Gastrocnemius medialis (tissue), 4 donors: Measurements from ENCODE around the gene PTPN11. TPM values are rescaled to one million over a fixed set of nuclear protein-coding genes. Genes with fewer than 3 reads are reported as not detected.

ENCODE experiments used
- ATAC-seq, 2 donors: fragments of 150-250 bp; one replicate each; pipeline ENCODE4 v1.9.1; 2016
- DNase-seq, 2 donors: peaks; one replicate each; pipeline ENCODE4 v3.0.0-alpha.2; 2019
- H3K27ac ChIP-seq, 4 donors: fragments of 200-600 bp; sonication (generic); 1 replicate in 1 of 4; 2 replicates in 3 of 4; pipeline ENCODE4 v1.5.1; 2016 to 2018; ENCODE audit warnings: mild to moderate bottlenecking in 2 of 4, moderate library complexity in 1 of 4
- H3K27me3 ChIP-seq, 3 donors: fragments of 200-600 bp; sonication (generic) in 2 of 3; 1 replicate in 1 of 3; 2 replicates in 2 of 3; pipeline versions ENCODE4 v1.5.1 to v1.6.0; 2016 to 2019; ENCODE audit warnings: mild to moderate bottlenecking in 1 of 3, moderate library complexity in 1 of 3
- H3K36me3 ChIP-seq, 2 donors: fragments of 200-600 bp; sonication (generic) in 1 of 2; one replicate each; pipeline ENCODE4 v1.5.1; 2017 to 2018
- H3K4me1 ChIP-seq, 2 donors: fragments of 200-600 bp; sonication (generic) in 1 of 2; one replicate each; pipeline ENCODE4 v1.5.1; 2016 to 2017; ENCODE audit warnings: mild to moderate bottlenecking in 2 of 2
- H3K4me3 ChIP-seq, 4 donors: fragments of 200-600 bp; sonication (generic) in 3 of 4; 1 replicate in 1 of 4; 2 replicates in 3 of 4; pipeline ENCODE4 v1.5.1; 2016 to 2019; ENCODE audit warnings: mild to moderate bottlenecking in 2 of 4
- H3K9me3 ChIP-seq, 3 donors: fragments of 200-600 bp; sonication (generic) in 2 of 3; 1 replicate in 1 of 3; 2 replicates in 2 of 3; pipeline ENCODE4 v1.5.1; 2016 to 2019
- POLR2A ChIP-seq, 2 donors: fragments of 450-650 bp; IDR thresholded peaks; one replicate each; pipeline ENCODE4 v1.6.1; 2017; ENCODE audit warnings: antibody characterized with exemption in 2 of 2, mild to moderate bottlenecking in 2 of 2, moderate library complexity in 2 of 2
- in situ Hi-C, 4 donors: fragments of 200-750 bp; cut with MboI; loops; one replicate each; pipeline versions ENCODE4 v1.15.0 to v1.8.0; 2017; ENCODE audit warnings: low sequenced_read_pairs in 4 of 4
- intact Hi-C: fragments of 100-400 bp; cut with DNase I; formaldehyde crosslinking; loops from one replicate; pipeline ENCODE4 v1.15.1; 2023; ENCODE audit warnings: low total_unique reads
- total RNA-seq, 4 donors: library from RNA; depleted of rRNA; stranded (reverse); fragments of >200 nt; gene quantifications; one replicate each; pipeline versions ENCODE4 v1.1.0 to v1.2.3, GENCODE V29; 2016
- TF ChIP-seq, protein P1 (sequence below), 5 experiments: fragments of 450-650 bp in 3 of 5; fragments of 200-600 bp in 2 of 5; sonication (generic) in 2 of 5; IDR thresholded peaks in 4 of 5; conservative IDR thresholded peaks in 1 of 5; 1 replicate in 4 of 5; 2 replicates in 1 of 5; pipeline ENCODE4 v1.5.1; 2016 to 2019; ENCODE audit warnings: antibody characterized with exemption in 5 of 5, mild to moderate bottlenecking in 3 of 5, moderate library complexity in 3 of 5

PTPN11 gene
- total RNA-seq, 4 donors from 2014 or later, result 112 to 235 (median 163) TPM

DNA sequence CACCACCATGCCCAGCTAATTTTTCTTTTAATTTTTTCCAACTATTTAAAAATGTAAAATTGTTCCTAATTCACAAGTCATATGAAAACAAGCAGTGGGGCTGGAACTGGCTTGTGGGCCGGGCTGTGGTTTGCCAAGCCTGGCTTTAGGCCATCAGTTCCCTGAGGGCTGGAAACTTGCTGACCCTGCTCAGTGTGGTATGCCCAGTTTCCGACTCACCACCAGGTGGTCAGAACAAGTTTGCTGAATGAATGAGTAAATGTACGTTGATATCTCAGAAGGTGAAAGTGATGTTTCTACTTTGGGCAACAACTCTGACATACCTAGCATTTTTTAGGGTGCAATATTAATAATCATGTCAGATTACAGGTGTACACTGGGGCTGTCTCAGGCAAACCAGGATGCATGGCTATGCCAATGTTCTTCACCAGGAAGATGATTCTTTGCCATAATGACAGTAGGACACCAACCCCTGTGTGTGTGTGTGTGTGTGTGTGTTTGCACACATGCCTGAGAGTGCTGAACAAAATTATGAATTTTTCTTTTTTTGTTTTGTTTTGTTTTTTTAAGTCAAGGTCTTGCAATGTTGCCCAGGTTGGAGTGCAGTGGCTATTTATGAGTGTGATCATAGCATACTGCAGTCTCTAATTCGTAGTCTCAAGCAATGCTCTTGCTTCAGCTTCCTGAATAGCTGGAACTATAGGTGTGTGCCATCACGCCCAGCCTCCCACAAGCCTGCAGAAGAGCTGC, 106.1 kb downstream of the PTPN11 start:
- Histone ChIP-seq H3K36me3 (no peaks in the 10 kb centered on the region), H3K27ac (no peak overlapping the region), H3K4me3 (no peak overlapping the region), H3K9me3 (no peaks in the 10 kb centered on the region), H3K27me3 (no peaks in the 10 kb centered on the region), H3K4me1 (no peaks in the 10 kb centered on the region)
- no peak for DNase-seq
- ATAC-seq, result no peak
- TF ChIP-seq, protein P1, sequence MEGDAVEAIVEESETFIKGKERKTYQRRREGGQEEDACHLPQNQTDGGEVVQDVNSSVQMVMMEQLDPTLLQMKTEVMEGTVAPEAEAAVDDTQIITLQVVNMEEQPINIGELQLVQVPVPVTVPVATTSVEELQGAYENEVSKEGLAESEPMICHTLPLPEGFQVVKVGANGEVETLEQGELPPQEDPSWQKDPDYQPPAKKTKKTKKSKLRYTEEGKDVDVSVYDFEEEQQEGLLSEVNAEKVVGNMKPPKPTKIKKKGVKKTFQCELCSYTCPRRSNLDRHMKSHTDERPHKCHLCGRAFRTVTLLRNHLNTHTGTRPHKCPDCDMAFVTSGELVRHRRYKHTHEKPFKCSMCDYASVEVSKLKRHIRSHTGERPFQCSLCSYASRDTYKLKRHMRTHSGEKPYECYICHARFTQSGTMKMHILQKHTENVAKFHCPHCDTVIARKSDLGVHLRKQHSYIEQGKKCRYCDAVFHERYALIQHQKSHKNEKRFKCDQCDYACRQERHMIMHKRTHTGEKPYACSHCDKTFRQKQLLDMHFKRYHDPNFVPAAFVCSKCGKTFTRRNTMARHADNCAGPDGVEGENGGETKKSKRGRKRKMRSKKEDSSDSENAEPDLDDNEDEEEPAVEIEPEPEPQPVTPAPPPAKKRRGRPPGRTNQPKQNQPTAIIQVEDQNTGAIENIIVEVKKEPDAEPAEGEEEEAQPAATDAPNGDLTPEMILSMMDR (IDR thresholded peaks at IDR 0.05 in 4 of 5, conservative IDR thresholded peaks at IDR 0.05 in 1 of 5), result no peak
- no peak for TF ChIP-seq POLR2A (IDR thresholded peaks at IDR 0.05)
- intact Hi-C loops (no loop called here), in situ Hi-C loops (no loop called here)

DNA sequence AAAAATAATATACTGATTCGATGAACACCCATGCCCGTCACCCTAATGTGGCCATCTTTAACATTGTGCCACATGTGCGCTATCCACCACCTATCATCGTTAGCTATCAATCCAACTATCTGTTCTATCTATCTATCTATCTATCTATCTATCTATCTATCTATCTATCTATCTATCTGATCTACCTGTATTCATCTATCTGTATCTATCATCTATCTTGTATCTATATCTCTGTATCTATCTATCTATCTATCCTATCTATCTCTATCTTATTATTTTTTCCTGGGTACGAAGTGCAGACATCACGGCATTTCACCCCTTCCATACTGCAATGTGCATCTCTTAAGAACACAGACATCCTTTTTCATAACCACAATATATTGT, 106.7 kb downstream of the PTPN11 start:
- Histone ChIP-seq H3K4me1 (no peaks in the 10 kb centered on the region), H3K4me3 (no peak overlapping the region), H3K27me3 (no peaks in the 10 kb centered on the region), H3K36me3 (no peaks in the 10 kb centered on the region), H3K27ac (no peak overlapping the region), H3K9me3 (no peaks in the 10 kb centered on the region)
- no peak for DNase-seq
- ATAC-seq, result no peak
- in situ Hi-C loops (no loop called here), intact Hi-C loops (no loop called here)
- no peak for TF ChIP-seq POLR2A (IDR thresholded peaks at IDR 0.05)
- TF ChIP-seq, protein P1 (IDR thresholded peaks at IDR 0.05 in 4 of 5, conservative IDR thresholded peaks at IDR 0.05 in 1 of 5), result no peak

DNA sequence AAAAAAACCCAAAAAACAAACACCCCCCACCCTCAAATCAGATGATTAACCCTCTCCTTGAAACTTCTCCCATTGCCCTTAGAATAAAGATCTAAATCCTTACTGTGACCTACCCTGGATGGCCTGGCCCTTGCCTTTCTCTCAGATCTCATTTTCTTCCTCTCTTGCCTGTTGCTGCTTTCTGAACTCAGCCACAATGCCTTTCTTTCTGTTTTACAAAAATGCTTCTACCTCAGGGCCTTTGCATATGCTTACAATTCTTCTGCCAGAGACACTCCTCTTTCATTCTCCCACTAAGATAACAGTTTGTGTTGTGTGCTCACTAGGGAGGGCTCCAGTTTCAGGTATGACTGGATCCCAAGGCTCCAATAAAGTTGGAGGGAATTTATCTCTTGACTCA, 108.3 kb downstream of the PTPN11 start:
- no peak overlapping the region for H3K27ac ChIP-seq
- H3K4me1 ChIP-seq, result no peaks in the 10 kb centered on the region
- no peaks in the 10 kb centered on the region for H3K36me3 ChIP-seq
- no peaks in the 10 kb centered on the region for H3K27me3 ChIP-seq
- H3K4me3 ChIP-seq, result no peak overlapping the region
- no peak for DNase-seq
- H3K9me3 ChIP-seq, result no peaks in the 10 kb centered on the region
- no peak for ATAC-seq
- TF ChIP-seq, protein P1 (IDR thresholded peaks at IDR 0.05 in 4 of 5, conservative IDR thresholded peaks at IDR 0.05 in 1 of 5), result no peak
- TF ChIP-seq POLR2A (IDR thresholded peaks at IDR 0.05), result no peak
- in situ Hi-C loops (no loop called here), intact Hi-C loops (no loop called here)

DNA sequence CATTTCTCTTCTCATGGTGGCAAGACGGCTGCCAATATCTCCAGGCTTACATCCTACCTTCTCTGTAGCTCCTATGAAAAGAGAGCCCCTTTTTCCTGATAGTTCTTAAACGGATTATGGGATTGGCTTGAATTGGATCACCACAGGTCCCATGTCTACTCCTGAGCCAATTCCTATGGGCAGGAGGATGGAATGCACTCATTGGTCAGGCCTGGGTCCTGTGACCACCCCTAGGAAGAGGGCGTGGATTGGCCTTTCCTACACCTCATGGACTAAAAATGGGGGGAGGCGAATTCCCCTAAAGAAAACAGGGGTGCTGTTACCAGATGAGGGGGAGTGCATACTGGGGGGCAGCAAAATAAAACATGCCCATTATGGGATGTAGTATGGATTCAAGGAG, 108.8 kb downstream of the PTPN11 start:
- ATAC-seq (no peak), DNase-seq (no peak)
- in situ Hi-C loops (no loop called here), intact Hi-C loops (no loop called here)
- Histone ChIP-seq H3K9me3 (no peaks in the 10 kb centered on the region), H3K4me3 (no peak overlapping the region), H3K27me3 (no peaks in the 10 kb centered on the region), H3K36me3 (no peaks in the 10 kb centered on the region), H3K4me1 (no peaks in the 10 kb centered on the region), H3K27ac (no peak overlapping the region)
- TF ChIP-seq POLR2A (IDR thresholded peaks at IDR 0.05), result no peak
- TF ChIP-seq, protein P1 (IDR thresholded peaks at IDR 0.05 in 4 of 5, conservative IDR thresholded peaks at IDR 0.05 in 1 of 5), result no peak

DNA sequence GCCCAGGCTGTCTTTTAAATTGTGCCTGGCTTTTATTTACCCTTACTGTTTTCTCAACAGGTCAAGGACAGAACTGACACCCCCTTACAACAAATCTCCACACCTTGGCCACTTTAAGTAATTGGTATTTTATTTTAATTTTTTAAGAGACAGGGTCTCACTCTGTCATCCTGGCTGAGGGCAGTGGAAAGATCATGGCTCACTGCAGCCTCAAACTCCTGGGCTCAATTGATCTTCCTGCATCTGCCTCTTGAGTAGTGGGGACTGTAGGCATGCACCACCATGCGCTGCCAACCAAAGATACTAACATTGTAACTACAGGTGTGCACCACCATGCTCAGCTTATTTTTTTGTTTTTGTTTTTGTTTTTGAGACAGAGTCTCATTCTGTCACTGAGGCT, 109.8 kb downstream of the PTPN11 start:
- TF ChIP-seq, protein P1 (IDR thresholded peaks at IDR 0.05 in 4 of 5, conservative IDR thresholded peaks at IDR 0.05 in 1 of 5), result no peak
- TF ChIP-seq POLR2A (IDR thresholded peaks at IDR 0.05), result no peak
- no peaks in the 10 kb centered on the region for H3K4me1 ChIP-seq
- no peak for ATAC-seq
- no peaks in the 10 kb centered on the region for H3K36me3 ChIP-seq
- no peak overlapping the region for H3K4me3 ChIP-seq
- no peak for DNase-seq
- H3K27me3 ChIP-seq, result no peaks in the 10 kb centered on the region
- intact Hi-C loops, result no loop called here
- H3K27ac ChIP-seq, result no peak overlapping the region
- in situ Hi-C loops, result no loop called here
- no peaks in the 10 kb centered on the region for H3K9me3 ChIP-seq
